Activated CD8-positive, alpha-beta T cell treated with anti-CD3 and anti-CD28 coated beads for 36 hours (primary cell): ENCODE data around the gene OR13C2. TPM values are rescaled to one million over a fixed set of nuclear protein-coding genes. Genes with fewer than 3 reads are reported as not detected.

ENCODE experiments used
- ATAC-seq: fragments of 200-7000 bp; cut with Tn5 transposase; one replicate; pipeline ENCODE4 v1.10.0; 2021; ENCODE audit warnings: mild to moderate bottlenecking, moderate library complexity
- CTCF ChIA-PET: fragments of 350-600 bp; sonication (Branson Sonifier 250); formaldehyde crosslinking; loops from one replicate; lab custom pipeline; 2021; ENCODE audit warnings: antibody characterized with exemption; lab: Charles Lee
- POLR2A ChIA-PET: fragments of 350-600 bp; sonication (Branson Sonifier 250); formaldehyde crosslinking; loops from one replicate; lab custom pipeline; 2021; ENCODE audit warnings: antibody characterized with exemption; lab: Charles Lee
- DNase-seq: peaks from one replicate; pipeline ENCODE4 v3.0.0-alpha.2; 2020
- H3K27ac Mint-ChIP-seq: one replicate; pipeline ENCODE4 v1.8.0; 2021; ENCODE audit warnings: mild to moderate bottlenecking, mixed read lengths
- H3K27me3 Mint-ChIP-seq: one replicate; pipeline ENCODE4 v1.8.0; 2021; ENCODE audit warnings: mixed read lengths
- H3K36me3 Mint-ChIP-seq: one replicate; pipeline ENCODE4 v1.8.0; 2021; ENCODE audit warnings: low read depth, mixed read lengths
- H3K4me1 Mint-ChIP-seq: one replicate; pipeline ENCODE4 v1.8.0; 2021; ENCODE audit warnings: low read depth, mixed read lengths
- H3K4me3 Mint-ChIP-seq: one replicate; pipeline ENCODE4 v1.8.0; 2021; ENCODE audit warnings: mild to moderate bottlenecking, moderate library complexity, mixed read lengths
- H3K9me3 Mint-ChIP-seq: one replicate; pipeline ENCODE4 v1.8.0; 2021; ENCODE audit warnings: mixed read lengths
- CTCF ChIP-seq: fragments of 200-600 bp; IDR thresholded peaks from one replicate; pipeline ENCODE4 v1.8.0; 2022; ENCODE audit warnings: antibody characterized with exemption, mild to moderate bottlenecking
- intact Hi-C: fragments of 100-400 bp; cut with micrococcal nuclease; formaldehyde crosslinking; loops from one replicate; pipeline ENCODE4 v1.10.0; 2022
- total RNA-seq, 2 experiments: library from RNA; stranded (reverse); gene quantifications; one replicate each; pipeline ENCODE4 v1.2.3, GENCODE V29; 2021

The OR13C2 gene
- total RNA-seq, 2 experiments from 2014 or later, result not detected

DNA sequence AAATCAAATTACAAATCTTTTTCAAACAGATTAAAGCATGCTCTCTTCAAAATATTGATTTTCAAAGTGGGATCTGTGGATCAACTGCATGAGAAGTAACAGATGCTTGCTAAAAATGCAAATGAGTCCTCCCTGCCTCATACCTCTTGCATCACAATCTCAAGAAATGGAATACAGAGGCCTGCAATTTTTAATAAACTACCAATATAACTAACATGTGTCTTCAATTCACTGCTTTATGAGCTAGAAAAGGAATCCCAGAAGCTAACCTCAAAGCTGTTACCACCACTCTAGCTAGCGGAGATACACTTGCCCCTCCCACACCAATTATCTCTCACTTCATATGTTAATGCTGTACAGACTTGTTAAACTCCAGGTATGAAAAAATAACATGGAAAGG, 15.8 kb downstream of the OR13C2 start:
- DNase-seq (no peak), ATAC-seq (no peak)
- intact Hi-C loops, result no loop called here
- H3K27me3 Mint-ChIP-seq, result no peaks in the 10 kb centered on the region
- no peaks in the 10 kb centered on the region for H3K9me3 Mint-ChIP-seq
- H3K4me1 Mint-ChIP-seq, result no peaks in the 10 kb centered on the region
- ChIA-PET CTCF (no interaction called here), POLR2A (no interaction called here)
- H3K27ac Mint-ChIP-seq, result no peak overlapping the region
- no peaks in the 10 kb centered on the region for H3K36me3 Mint-ChIP-seq
- TF ChIP-seq CTCF, result no peak
- H3K4me3 Mint-ChIP-seq, result no peak overlapping the region

DNA sequence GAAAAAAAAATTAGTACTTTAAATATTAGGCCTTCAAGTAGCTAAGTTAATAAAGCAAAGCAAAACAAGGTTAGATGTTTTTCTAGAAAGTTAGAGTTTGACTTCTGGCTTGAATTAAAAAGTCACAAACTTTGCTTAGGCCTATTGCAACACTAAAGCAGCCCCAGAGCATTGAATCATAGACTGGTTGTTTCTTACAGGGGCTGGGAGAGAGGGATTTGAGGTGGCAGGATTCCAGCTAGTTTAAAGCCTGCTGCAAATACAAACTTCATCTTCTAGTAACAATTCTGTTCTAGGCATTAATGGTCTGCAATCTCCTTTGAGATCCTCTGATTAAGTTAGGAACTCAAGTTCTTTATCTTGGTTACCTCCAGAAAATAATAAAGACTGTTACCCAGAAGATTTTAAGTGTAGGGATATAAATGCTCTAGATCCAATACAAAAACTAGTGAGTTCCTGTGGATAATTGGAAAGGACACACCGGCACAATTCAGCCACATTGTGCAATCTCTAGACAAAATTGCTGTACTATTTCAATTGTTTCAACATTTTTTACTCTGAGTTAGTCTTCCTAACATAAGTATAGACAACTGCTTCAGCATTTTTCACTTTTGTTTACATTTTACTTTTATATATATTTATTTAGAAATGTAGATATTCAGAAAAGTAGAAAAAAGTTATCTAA, 18.8 kb downstream of the OR13C2 start:
- H3K27me3 Mint-ChIP-seq, result no peaks in the 10 kb centered on the region
- ChIA-PET CTCF (no interaction called here), POLR2A (no interaction called here)
- no peak for ATAC-seq
- no peaks in the 10 kb centered on the region for H3K36me3 Mint-ChIP-seq
- no peak for TF ChIP-seq CTCF
- no peak overlapping the region for H3K27ac Mint-ChIP-seq
- no peak overlapping the region for H3K4me3 Mint-ChIP-seq
- H3K9me3 Mint-ChIP-seq, result no peaks in the 10 kb centered on the region
- intact Hi-C loops, result no loop called here
- DNase-seq, result no peak
- H3K4me1 Mint-ChIP-seq, result no peaks in the 10 kb centered on the region

DNA sequence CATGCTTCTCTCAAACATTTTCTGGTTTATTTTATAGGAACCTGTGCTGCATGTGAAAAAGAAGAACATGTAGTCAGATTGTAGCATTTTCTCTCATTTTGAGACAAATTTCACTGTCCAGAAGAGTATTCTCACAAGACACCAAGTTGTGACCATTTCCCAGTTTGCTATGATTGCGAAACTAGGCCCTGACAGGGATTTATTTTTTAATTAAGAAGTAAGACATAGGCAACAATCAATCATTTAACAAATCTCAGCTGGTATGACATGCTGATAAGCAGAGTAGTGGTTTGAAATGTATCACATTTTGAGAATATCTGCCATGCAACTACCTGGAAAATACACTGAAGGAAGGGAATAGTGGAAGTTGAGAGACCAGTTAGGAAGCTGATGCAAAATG, 24.9 kb downstream of the OR13C2 start:
- no peak for DNase-seq
- H3K4me1 Mint-ChIP-seq, result no peaks in the 10 kb centered on the region
- ATAC-seq, result no peak
- no peaks in the 10 kb centered on the region for H3K9me3 Mint-ChIP-seq
- intact Hi-C loops, result no loop called here
- H3K27me3 Mint-ChIP-seq, result no peaks in the 10 kb centered on the region
- ChIA-PET CTCF (no interaction called here), POLR2A (no interaction called here)
- no peaks in the 10 kb centered on the region for H3K36me3 Mint-ChIP-seq
- no peak overlapping the region for H3K27ac Mint-ChIP-seq
- no peak overlapping the region for H3K4me3 Mint-ChIP-seq
- TF ChIP-seq CTCF, result no peak

DNA sequence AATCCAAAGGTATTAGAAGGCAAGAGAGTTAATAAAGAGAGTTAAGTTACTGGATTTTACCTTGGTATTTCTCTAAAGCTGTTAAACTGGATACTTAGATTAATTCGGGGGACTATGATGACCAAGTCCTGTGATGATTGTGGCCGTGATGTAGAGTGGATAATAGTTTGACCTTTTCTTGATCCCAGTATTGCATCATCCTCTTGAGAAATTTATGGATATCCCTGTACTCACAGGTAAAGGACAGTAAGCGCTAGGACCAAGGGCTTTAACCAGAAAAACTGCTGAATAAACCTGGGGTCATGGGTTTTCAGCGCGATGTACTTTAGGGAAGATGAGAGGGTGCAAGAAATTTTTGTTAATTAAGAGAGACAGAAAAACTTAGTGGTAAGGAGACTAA, 28.2 kb downstream of the OR13C2 start:
- H3K27me3 Mint-ChIP-seq, result no peaks in the 10 kb centered on the region
- intact Hi-C loops, result no loop called here
- H3K27ac Mint-ChIP-seq, result no peak overlapping the region
- peaks cover 8% of the 10 kb centered on the region for H3K9me3 Mint-ChIP-seq
- no peak for TF ChIP-seq CTCF
- no peak for DNase-seq
- no peak for ATAC-seq
- no peaks in the 10 kb centered on the region for H3K36me3 Mint-ChIP-seq
- no peak overlapping the region for H3K4me3 Mint-ChIP-seq
- ChIA-PET CTCF (no interaction called here), POLR2A (no interaction called here)
- H3K4me1 Mint-ChIP-seq, result no peaks in the 10 kb centered on the region

- H3K27ac Mint-ChIP-seq, result no peak overlapping the region
- ChIA-PET CTCF (no interaction called here), POLR2A (no interaction called here)
- no peaks in the 10 kb centered on the region for H3K4me1 Mint-ChIP-seq
- no peaks in the 10 kb centered on the region for H3K36me3 Mint-ChIP-seq
- intact Hi-C loops, result no loop called here
- peaks cover 8% of the 10 kb centered on the region for H3K9me3 Mint-ChIP-seq
- ATAC-seq, result no peak
- H3K4me3 Mint-ChIP-seq, result no peak overlapping the region
- no peak for DNase-seq
- TF ChIP-seq CTCF, result no peak
- H3K27me3 Mint-ChIP-seq, result no peaks in the 10 kb centered on the region
Measured at GRCh38 chr9:104575456-104575855, 30.0 kb downstream of the OR13C2 start.
